Caco-2 (cell line): ENCODE data around the gene HAUS7. TPM values are rescaled to one million over a fixed set of nuclear protein-coding genes. Genes with fewer than 3 reads are reported as not detected.

Experiments used
- BruUV-seq: library from RNA; stranded (reverse); fragments of 400-500 nt; replicated peaks from 2 replicates; lab custom pipeline; 2021; lab: Mats Ljungman, UMichigan
- CTCF ChIA-PET: fragments of 300-600 bp; sonication (Branson Sonifier 250); formaldehyde crosslinking; loops from one replicate; lab custom pipeline; 2022; ENCODE audit warnings: antibody characterized with exemption; lab: Charles Lee
- POLR2A ChIA-PET: fragments of 300-600 bp; sonication (Branson Sonifier 250); formaldehyde crosslinking; loops from one replicate; lab custom pipeline; 2022; ENCODE audit warnings: antibody characterized with exemption; lab: Charles Lee
- DNase-seq, 2 experiments: peaks; one replicate each; pipeline versions ENCODE4 v3.0.0 to v3.0.0-alpha.2; 2020 to 2022
- H3K27me3 ChIP-seq: replicated peaks from 2 replicates; pipeline ENCODE4 v1.6.0; 2011; ENCODE audit warnings: low read length; ENCODE audit not compliant: control insufficient read depth, insufficient read depth
- H3K36me3 ChIP-seq: 2 replicates; pipeline ENCODE4 v1.5.1; 2011; ENCODE audit warnings: low read length; ENCODE audit not compliant: control insufficient read depth, insufficient read depth
- H3K4me1 ChIP-seq: fragments of 250-450 bp; sonication (Bioruptor Pico); 2 replicates; pipeline ENCODE4 v1.5.1; 2020; ENCODE audit warnings: mild to moderate bottlenecking
- H3K4me3 ChIP-seq: 2 replicates; pipeline ENCODE4 v1.5.1; 2011; ENCODE audit warnings: low read depth, mild to moderate bottlenecking, control low read depth, low read length
- H3K9me3 ChIP-seq: fragments of 250-450 bp; sonication (Bioruptor Pico); 2 replicates; pipeline ENCODE4 v1.5.1; 2020; ENCODE audit warnings: mild to moderate bottlenecking, moderate library complexity
- H3K27ac Mint-ChIP-seq: one replicate; pipeline ENCODE4 v1.8.0; 2022; ENCODE audit warnings: mixed read lengths; ENCODE audit not compliant: unreplicated experiment
- H3K27me3 Mint-ChIP-seq: one replicate; pipeline ENCODE4 v1.8.0; 2022; ENCODE audit warnings: mixed read lengths; ENCODE audit not compliant: insufficient read depth, unreplicated experiment
- H3K36me3 Mint-ChIP-seq: one replicate; pipeline ENCODE4 v1.8.0; 2022; ENCODE audit warnings: mild to moderate bottlenecking, mixed read lengths; ENCODE audit not compliant: insufficient read depth, unreplicated experiment
- H3K4me1 Mint-ChIP-seq: one replicate; pipeline ENCODE4 v1.8.0; 2022; ENCODE audit warnings: low read depth, mixed read lengths; ENCODE audit not compliant: unreplicated experiment
- H3K4me3 Mint-ChIP-seq: one replicate; pipeline ENCODE4 v1.8.0; 2022; ENCODE audit warnings: mild to moderate bottlenecking, moderate library complexity, mixed read lengths; ENCODE audit not compliant: unreplicated experiment
- H3K9me3 Mint-ChIP-seq: one replicate; pipeline ENCODE4 v1.8.0; 2022; ENCODE audit warnings: mixed read lengths; ENCODE audit not compliant: unreplicated experiment
- intact Hi-C: fragments of 100-400 bp; cut with micrococcal nuclease; formaldehyde crosslinking; loops from one replicate; pipeline ENCODE4 v1.10.0; 2022; ENCODE audit not compliant: unreplicated experiment
- total RNA-seq: library from RNA; stranded (reverse); gene quantifications from 2 replicates; pipeline ENCODE4 v1.2.3, GENCODE V29; 2022
- TF ChIP-seq, protein P1 (sequence below), 2 experiments: fragments of 200-600 bp in 1 of 2; IDR thresholded peaks; 1 replicate in 1 of 2; 2 replicates in 1 of 2; pipeline versions ENCODE4 v1.5.1 to v1.8.0; 2011 to 2022; ENCODE audit warnings: antibody characterized with exemption in 1 of 2, control low read depth in 1 of 2, inconsistent platforms in 1 of 2, low read depth in 1 of 2, low read length in 1 of 2, mild to moderate bottlenecking in 1 of 2, moderate library complexity in 1 of 2; ENCODE audit not compliant: insufficient read depth in 1 of 2, severe bottlenecking in 1 of 2, unreplicated experiment in 1 of 2

The HAUS7 gene
- total RNA-seq, 1 experiment from 2014 or later, result 34.0 TPM

DNA sequence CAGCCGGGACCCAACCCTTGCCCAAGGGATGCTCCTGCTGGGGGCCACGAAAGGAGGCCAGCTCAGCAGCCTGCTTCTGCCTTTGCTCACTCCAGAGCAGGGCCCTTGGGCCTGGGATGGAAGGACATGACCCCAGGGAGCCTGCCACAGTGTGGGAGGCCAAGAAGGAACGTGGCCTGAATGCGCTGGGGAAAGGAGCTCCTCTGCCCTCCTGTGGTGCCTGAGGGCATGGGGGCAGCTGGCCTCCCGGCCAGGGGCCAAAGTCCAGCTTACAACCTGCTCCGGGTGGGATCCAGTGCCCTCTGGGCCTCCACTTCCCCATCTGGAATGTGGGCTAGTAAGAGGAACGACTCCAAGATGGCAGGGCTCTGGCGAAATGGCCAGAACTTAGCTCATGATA, 45.1 kb upstream of the HAUS7 start:
- no peak overlapping the region for H3K4me3 ChIP-seq
- no TSS peak for BruUV-seq
- intact Hi-C loops, result no loop called here
- no peaks in the 10 kb centered on the region for H3K9me3 ChIP-seq
- no peaks in the 10 kb centered on the region for H3K36me3 ChIP-seq
- no peaks in the 10 kb centered on the region for H3K27me3 ChIP-seq
- H3K4me1 ChIP-seq, result no peaks in the 10 kb centered on the region
- Mint-ChIP-seq H3K9me3 (no peaks in the 10 kb centered on the region), H3K4me3 (no peak overlapping the region), H3K27me3 (no peaks in the 10 kb centered on the region), H3K27ac (no peak overlapping the region), H3K36me3 (no peaks in the 10 kb centered on the region), H3K4me1 (no peaks in the 10 kb centered on the region)
- TF ChIP-seq, protein P1, sequence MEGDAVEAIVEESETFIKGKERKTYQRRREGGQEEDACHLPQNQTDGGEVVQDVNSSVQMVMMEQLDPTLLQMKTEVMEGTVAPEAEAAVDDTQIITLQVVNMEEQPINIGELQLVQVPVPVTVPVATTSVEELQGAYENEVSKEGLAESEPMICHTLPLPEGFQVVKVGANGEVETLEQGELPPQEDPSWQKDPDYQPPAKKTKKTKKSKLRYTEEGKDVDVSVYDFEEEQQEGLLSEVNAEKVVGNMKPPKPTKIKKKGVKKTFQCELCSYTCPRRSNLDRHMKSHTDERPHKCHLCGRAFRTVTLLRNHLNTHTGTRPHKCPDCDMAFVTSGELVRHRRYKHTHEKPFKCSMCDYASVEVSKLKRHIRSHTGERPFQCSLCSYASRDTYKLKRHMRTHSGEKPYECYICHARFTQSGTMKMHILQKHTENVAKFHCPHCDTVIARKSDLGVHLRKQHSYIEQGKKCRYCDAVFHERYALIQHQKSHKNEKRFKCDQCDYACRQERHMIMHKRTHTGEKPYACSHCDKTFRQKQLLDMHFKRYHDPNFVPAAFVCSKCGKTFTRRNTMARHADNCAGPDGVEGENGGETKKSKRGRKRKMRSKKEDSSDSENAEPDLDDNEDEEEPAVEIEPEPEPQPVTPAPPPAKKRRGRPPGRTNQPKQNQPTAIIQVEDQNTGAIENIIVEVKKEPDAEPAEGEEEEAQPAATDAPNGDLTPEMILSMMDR (IDR thresholded peaks at IDR 0.05; ENCODE audit: insufficient read depth in 1 of 2, low read depth in 1 of 2, low read length in 1 of 2, severe bottlenecking in 1 of 2, unreplicated experiment in 1 of 2), result no peak
- ChIA-PET POLR2A (interaction anchor here (0.5 kb wide), 1 partner anchor 45 kb away, joined by 3 read pairs; no protein-coding TSS in a partner anchor), CTCF (interaction anchor here (1.0 kb wide), 1 partner anchor 45 kb away, joined by 5 read pairs; the partner anchor contains the start of gene HAUS7)
- DNase-seq, result no peak

DNA sequence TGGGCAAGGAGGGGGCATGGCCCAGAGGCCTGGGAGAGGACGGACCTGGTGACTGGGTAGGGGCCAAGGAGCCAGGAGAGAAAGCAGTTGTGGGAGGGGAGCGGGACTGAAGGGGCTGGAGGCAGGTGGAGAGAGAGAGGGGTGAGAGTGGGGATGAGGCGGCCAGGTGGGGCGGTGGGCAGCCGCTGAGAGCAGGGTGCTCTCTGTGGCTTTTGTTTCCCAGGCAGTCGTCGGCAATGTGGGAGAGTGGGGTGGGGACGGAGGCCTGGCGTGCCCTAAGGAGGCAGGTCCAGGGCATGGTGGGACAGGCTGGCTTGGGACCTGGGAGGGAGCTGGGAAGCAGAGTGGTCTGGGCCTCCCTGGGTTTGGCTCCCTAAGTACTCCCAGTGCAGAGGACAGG, 43.9 kb upstream of the HAUS7 start:
- Mint-ChIP-seq H3K36me3 (no peaks in the 10 kb centered on the region), H3K4me1 (no peaks in the 10 kb centered on the region), H3K4me3 (no peak overlapping the region), H3K9me3 (no peaks in the 10 kb centered on the region), H3K27me3 (no peaks in the 10 kb centered on the region), H3K27ac (no peak overlapping the region)
- intact Hi-C loops, result no loop called here
- BruUV-seq, result no TSS peak
- ChIA-PET CTCF (no interaction called here), POLR2A (no interaction called here)
- no peaks in the 10 kb centered on the region for H3K27me3 ChIP-seq
- no peak for DNase-seq
- H3K4me3 ChIP-seq, result no peak overlapping the region
- TF ChIP-seq, protein P1 (IDR thresholded peaks at IDR 0.05; ENCODE audit: insufficient read depth in 1 of 2, low read depth in 1 of 2, low read length in 1 of 2, severe bottlenecking in 1 of 2, unreplicated experiment in 1 of 2), result no peak
- H3K4me1 ChIP-seq, result no peaks in the 10 kb centered on the region
- no peaks in the 10 kb centered on the region for H3K36me3 ChIP-seq
- no peaks in the 10 kb centered on the region for H3K9me3 ChIP-seq

DNA sequence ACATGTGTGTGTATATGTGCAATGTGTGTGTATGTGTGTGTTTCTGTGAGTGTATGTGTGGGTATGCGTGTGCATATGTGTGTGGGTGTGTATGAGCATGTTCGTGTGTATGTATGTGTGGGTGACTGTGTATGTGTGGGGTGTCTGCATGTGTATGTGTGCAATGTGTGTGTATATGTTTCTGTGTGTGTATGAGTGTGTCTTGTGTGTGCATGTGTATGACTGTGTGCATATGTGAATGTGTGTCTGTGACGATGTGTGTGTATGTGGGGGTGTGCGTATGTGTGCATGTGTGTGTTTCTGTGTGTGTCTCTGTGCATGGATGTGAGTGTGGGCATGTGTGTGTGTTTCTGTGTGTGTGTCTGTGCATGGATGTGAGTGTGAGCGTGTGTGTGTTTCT, 42.9 kb upstream of the HAUS7 start:
- H3K27me3 ChIP-seq, result no peaks in the 10 kb centered on the region
- H3K4me3 ChIP-seq, result no peak overlapping the region
- ChIA-PET POLR2A (no interaction called here), CTCF (no interaction called here)
- no peak for DNase-seq
- no peaks in the 10 kb centered on the region for H3K9me3 Mint-ChIP-seq
- H3K4me1 Mint-ChIP-seq, result no peaks in the 10 kb centered on the region
- no peaks in the 10 kb centered on the region for H3K4me1 ChIP-seq
- H3K4me3 Mint-ChIP-seq, result no peak overlapping the region
- no TSS peak for BruUV-seq
- no peaks in the 10 kb centered on the region for H3K9me3 ChIP-seq
- no peak overlapping the region for H3K27ac Mint-ChIP-seq
- intact Hi-C loops, result no loop called here
- H3K27me3 Mint-ChIP-seq, result peaks cover 3% of the 10 kb centered on the region
- TF ChIP-seq, protein P1 (IDR thresholded peaks at IDR 0.05; ENCODE audit: insufficient read depth in 1 of 2, low read depth in 1 of 2, low read length in 1 of 2, severe bottlenecking in 1 of 2, unreplicated experiment in 1 of 2), result no peak
- H3K36me3 Mint-ChIP-seq, result no peaks in the 10 kb centered on the region
- no peaks in the 10 kb centered on the region for H3K36me3 ChIP-seq
